Measurements from ENCODE around the gene OXCT2.

Gene OXCT2

DNA sequence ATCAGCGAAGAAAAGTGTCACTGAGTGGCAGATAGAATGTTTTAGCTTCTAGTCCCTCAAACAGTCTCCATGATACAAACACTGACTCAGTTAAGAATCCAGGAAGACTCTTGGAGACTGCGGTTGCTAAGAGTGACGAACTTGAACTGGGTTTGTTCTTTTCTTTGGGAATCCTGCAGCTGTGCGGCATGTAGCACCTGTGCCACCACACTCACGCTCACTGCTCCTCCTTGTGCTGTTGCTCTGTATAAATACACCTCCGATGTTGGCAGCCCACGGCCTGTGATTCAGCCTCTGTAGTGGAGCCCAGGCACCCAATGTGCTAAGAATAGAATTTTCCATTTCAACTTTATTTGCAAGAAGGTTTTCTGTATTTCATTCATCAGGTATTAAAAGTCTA, 38.0 kb downstream of the OXCT2 start:
- DNase-seq (ENCODE audit: low read depth): no peak

DNA sequence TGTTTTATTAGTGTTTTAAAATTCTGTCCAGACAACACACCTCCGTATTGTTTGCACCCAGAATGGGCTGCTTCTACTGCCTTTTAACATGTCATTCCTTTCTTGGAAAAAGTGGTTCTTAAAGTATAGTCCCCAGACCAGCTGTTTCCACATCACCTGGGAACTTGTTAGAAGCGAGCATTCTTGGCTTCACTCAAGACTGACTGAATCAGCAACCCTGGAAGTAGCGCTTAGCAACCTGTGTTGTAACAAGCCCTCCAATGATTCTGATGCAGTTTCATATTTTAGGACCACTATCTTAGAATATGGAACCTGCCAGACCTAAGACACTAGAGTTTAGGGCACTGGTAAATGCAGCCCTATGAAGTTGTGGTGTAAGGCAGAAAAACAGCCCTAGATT, 38.4 kb downstream of the OXCT2 start:
- no peak for DNase-seq (ENCODE audit: low read depth)

DNA sequence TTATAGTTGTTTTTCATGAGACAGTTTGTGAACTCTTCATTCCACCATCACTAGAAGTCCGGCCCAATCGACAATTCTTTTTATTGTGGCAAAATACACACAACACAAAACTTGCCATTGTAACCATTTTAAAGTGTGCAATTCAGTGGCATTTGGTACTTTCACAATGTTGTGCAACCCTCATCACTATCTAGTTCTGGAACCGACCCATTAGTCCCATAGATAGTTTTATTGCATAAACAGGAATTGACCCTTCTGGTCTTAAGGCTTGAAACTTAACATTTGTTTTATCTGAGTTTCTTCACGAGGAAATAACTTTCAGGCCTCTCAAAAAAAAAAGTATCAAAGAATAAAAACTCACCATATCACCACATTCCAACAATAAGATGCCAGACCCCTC, 41.3 kb downstream of the OXCT2 start:
- DNase-seq (ENCODE audit: low read depth): no peak

DNA sequence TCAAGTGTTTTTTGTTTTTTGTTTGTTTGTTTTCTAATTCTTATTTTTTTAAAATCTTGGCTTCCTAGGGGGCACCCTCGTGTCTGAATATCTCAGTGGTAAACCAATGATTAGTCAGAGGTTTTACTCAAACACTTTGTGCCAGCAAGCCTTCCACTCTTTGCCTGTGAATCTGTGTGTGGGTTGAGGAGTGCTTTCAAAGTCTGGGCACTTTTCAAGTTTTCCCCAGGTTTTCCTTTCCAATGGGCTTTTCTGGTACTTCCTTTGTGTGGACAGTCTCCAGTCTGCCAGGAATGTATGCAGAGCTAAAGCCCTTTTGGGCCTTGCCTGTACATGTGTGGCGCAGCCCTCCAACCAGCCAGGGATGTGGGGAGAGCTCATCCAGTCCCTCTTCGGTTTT, 42.1 kb downstream of the OXCT2 start:
- no peak for DNase-seq (ENCODE audit: low read depth)

DNA sequence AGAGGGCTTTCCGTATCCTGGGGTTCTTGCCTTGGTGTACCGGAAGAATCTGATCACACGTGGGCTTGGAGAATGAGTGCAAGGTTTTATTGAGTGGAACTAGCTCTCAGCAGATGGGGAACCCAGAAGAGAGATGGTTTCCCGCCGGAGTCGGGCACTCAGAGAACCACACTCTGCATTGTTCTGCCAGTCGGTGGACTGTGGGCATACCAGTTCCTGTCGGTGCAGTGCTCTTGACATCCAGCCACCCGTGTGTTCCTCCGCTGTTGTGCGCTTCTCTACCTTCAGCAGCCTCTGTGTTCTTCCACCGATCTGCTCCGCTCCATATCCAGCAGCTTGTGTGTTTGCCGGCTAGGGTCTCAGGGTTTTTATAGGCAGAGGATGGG, 43.2 kb downstream of the OXCT2 start:
- DNase-seq (ENCODE audit: low read depth): no peak

DNA sequence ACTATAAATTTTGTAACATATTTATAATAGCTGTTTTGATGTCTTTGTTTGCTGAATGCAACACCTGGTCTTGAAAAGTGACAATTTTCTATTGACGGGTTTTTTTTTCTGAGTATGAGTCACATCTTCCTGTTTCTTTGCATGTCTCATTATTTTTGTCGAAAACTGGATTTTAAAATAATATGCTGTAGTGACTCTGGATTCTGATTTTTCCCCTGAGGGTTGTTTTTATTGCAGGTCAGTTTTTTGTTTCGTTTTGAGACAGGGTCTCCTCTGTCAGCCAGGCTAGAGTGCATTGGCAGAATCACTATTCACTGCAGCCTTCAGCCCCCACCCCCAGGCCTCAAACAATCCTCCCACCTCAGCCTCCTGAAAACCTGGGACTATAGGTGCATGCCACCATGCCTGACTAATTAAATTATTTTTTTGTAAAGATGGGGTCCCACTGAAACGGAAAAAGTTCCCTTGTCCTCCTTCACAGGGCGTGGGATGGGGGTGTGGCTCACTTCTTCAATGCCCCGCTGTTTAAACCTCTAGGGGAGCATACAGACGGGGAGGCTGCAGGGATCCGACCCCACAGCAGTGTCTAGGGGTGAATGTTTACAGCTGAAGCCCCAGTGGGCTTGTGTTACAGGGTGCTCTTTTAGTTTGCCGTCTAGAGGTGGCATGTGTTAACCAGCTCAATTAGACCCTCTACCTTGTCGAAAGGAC, 43.8 kb downstream of the OXCT2 start:
- no peak for DNase-seq (ENCODE audit: low read depth)

DNA sequence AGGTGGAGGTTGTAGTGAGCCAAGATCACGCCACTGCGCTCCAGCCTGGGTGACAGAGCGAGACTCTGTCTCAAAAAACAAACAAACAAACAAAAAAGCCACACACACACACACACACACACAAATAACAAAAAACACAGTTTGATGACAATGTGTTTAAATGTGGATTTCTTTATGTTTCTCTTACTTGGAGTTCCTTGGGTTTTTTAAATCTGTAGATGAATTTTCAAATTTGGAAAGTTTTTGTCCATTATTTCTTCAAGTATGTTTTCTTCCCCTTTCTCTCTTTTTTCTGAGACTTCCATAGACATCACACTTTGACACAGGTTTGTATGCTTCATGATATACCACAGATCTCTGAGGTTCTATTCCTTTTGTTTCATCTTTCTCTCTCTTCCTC, 44.5 kb downstream of the OXCT2 start:
- DNase-seq (ENCODE audit: low read depth): no peak

DNA sequence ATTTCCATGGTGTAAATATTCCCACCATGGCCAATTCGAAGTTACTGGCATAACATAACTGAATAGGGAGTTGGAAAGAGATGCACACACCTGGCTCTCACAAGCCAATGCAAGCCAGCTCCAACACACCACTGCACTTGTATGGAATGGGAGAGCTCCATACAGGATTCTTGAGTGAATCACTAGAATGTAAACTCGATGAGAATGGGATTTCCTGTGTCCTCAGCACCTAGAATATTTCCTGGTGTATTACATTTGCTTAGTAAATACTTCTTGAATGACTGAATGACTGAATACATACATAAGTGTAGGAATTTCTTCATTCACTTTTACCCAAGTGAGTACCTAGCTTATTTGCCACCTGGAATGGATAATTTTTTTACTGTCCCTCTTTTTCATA, 48.7 kb downstream of the OXCT2 start:
- DNase-seq (ENCODE audit: low read depth): no peak

DNA sequence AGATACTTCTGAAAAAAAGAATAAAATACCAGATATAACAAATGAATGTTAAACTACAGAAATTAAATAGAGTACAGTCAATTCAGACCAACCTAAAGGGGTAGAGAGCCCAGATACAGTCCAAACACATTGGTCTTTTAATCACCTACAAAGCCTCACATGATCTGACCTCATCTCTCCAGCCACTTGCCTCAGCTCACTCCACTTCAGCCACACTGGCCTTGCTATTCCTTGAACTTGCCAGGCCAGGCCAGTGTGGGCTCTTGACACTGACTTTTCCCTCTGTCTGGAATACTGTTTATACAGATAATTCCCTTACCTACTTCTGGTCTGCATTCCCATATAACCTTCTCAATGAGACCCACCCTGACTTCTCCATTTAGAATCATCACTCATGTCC, 49.5 kb downstream of the OXCT2 start:
- no peak for DNase-seq (ENCODE audit: low read depth)

DNA sequence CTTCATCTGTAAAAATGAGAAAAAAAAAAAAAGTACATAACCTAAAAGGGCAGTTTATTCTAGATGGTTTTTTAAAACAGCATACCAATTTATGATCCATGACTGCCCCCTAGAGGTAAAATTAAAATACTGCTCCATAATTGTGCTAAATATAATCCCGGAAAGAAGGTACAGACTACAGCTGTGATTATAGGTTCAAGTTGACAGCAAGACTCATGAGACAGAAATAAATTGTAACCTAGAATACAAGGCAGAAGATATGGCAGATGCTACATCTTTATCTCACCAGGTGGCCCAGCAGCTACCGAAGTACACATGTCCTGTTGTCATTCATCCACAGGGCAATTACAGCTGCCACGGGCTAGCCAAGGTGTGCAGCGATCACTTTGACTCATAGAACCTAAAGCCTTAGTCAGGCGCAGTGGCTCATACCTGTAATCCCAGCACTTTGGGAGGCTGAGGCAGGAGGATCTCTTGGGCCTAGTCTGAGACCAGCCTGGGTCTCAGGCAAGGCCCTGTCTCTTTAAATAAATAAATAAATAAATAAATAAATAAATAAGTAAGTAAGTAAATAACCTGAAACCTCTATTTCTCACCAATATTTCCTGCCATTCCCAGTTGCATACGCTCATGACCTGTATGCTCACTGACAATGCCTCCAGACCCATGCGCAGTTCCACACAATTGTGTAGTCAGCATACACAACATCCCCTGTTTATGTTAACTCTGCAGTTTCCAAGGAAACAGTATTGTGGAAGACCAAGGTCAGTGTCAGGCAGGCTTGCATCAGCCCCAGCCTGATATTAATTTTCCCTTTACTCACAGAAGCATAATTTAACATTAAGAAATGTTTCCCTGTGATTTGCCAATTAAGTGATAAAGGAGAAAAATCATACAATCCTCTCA, 50.8 kb downstream of the OXCT2 start:
- DNase-seq (ENCODE audit: low read depth): no peak
